ENCODE data around the gene MPZL1. TPM values are rescaled to one million over a fixed set of nuclear protein-coding genes. Genes with fewer than 3 reads are reported as not detected.

Gene MPZL1
- total RNA-seq: 10 to 100 TPM; 20.8 to 26.1 TPM
- 10 to 100 TPM; 11.3 to 12.8 TPM for polyA plus RNA-seq

- peak; percentile 99 for DNase-seq (ENCODE audit: low spot score)
- H3K27ac ChIP-seq (ENCODE audit: low read depth in 1 of 2, low read length in 2 of 2): peak within 1 kb of the TSS; percentile 78 to 80
- H3K27me3 ChIP-seq (ENCODE audit: control insufficient read depth in 4 of 4, insufficient read depth in 4 of 4, low read length in 3 of 4): no peaks in the 10 kb centered on the region
- TF ChIP-seq, protein P1, sequence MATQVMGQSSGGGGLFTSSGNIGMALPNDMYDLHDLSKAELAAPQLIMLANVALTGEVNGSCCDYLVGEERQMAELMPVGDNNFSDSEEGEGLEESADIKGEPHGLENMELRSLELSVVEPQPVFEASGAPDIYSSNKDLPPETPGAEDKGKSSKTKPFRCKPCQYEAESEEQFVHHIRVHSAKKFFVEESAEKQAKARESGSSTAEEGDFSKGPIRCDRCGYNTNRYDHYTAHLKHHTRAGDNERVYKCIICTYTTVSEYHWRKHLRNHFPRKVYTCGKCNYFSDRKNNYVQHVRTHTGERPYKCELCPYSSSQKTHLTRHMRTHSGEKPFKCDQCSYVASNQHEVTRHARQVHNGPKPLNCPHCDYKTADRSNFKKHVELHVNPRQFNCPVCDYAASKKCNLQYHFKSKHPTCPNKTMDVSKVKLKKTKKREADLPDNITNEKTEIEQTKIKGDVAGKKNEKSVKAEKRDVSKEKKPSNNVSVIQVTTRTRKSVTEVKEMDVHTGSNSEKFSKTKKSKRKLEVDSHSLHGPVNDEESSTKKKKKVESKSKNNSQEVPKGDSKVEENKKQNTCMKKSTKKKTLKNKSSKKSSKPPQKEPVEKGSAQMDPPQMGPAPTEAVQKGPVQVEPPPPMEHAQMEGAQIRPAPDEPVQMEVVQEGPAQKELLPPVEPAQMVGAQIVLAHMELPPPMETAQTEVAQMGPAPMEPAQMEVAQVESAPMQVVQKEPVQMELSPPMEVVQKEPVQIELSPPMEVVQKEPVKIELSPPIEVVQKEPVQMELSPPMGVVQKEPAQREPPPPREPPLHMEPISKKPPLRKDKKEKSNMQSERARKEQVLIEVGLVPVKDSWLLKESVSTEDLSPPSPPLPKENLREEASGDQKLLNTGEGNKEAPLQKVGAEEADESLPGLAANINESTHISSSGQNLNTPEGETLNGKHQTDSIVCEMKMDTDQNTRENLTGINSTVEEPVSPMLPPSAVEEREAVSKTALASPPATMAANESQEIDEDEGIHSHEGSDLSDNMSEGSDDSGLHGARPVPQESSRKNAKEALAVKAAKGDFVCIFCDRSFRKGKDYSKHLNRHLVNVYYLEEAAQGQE (IDR thresholded peaks at IDR 0.05): peak; percentile 37
- TF ChIP-seq JUND (IDR thresholded peaks at IDR 0.05) (no peak), HNF4G (IDR thresholded peaks at IDR 0.05) (no peak), SP1 (IDR thresholded peaks at IDR 0.05) (peak; percentile 83), NR2F2 (IDR thresholded peaks at IDR 0.05) (no peak), TAF1 (conservative IDR thresholded peaks at IDR 0.05) (no peak), RXRA (IDR thresholded peaks at IDR 0.05) (no peak), ATF3 (IDR thresholded peaks at IDR 0.05) (no peak), MAX (IDR thresholded peaks at IDR 0.05) (no peak), HNF4A (conservative IDR thresholded peaks at IDR 0.05) (no peak), GABPA (IDR thresholded peaks at IDR 0.05 in 1 of 2, conservative IDR thresholded peaks at IDR 0.05 in 1 of 2) (no peak), RAD21 (IDR thresholded peaks at IDR 0.05) (no peak), FOXA1 (IDR thresholded peaks at IDR 0.05) (no peak), ZBTB33 (IDR thresholded peaks at IDR 0.05) (no peak), EGR1 (IDR thresholded peaks at IDR 0.05; ENCODE audit: low read depth in 2 of 2) (no peak), FOXA2 (IDR thresholded peaks at IDR 0.05) (no peak)
- TF ChIP-seq, protein P2, sequence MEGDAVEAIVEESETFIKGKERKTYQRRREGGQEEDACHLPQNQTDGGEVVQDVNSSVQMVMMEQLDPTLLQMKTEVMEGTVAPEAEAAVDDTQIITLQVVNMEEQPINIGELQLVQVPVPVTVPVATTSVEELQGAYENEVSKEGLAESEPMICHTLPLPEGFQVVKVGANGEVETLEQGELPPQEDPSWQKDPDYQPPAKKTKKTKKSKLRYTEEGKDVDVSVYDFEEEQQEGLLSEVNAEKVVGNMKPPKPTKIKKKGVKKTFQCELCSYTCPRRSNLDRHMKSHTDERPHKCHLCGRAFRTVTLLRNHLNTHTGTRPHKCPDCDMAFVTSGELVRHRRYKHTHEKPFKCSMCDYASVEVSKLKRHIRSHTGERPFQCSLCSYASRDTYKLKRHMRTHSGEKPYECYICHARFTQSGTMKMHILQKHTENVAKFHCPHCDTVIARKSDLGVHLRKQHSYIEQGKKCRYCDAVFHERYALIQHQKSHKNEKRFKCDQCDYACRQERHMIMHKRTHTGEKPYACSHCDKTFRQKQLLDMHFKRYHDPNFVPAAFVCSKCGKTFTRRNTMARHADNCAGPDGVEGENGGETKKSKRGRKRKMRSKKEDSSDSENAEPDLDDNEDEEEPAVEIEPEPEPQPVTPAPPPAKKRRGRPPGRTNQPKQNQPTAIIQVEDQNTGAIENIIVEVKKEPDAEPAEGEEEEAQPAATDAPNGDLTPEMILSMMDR (IDR thresholded peaks at IDR 0.05; ENCODE audit: low read depth, low read length, missing input control): no peak
- peak within 1 kb of the TSS; percentile 75 to 90 (median 79) for H3K4me3 ChIP-seq (ENCODE audit: low read depth in 1 of 3, low read length in 3 of 3)
- peaks cover 2 to 18% (median 9%) of the 10 kb centered on the region in 4 donors for H3K4me1 ChIP-seq (ENCODE audit: control insufficient read depth in 4 of 4, insufficient read depth in 4 of 4, low read length in 3 of 4)
- H3K9ac ChIP-seq (ENCODE audit: low read depth in 1 of 2, low read length in 2 of 2): peak within 1 kb of the TSS; percentile 75 to 86
- WGBS: under 1% methylated on average over 52 of the region's 52 CpGs
- no peaks in the 10 kb centered on the region for H3K9me3 ChIP-seq (ENCODE audit: control insufficient read depth in 4 of 4, low read length in 3 of 4)
- no peaks in the 10 kb centered on the region for H3K36me3 ChIP-seq (ENCODE audit: control insufficient read depth in 4 of 4, insufficient read depth in 3 of 4, low read depth in 1 of 4, low read length in 3 of 4)
These were observed at the start of gene MPZL1 for GRCh38 chr1:167721617-167722151. Gene MPZL1, plus strand, starts transcription at chr1:167721982. Its CDS starts 170 bp downstream, at chr1:167722152.

Measured in liver (tissue), 9 donors.